ENCODE data around the gene ASIC1. TPM values are rescaled to one million over a fixed set of nuclear protein-coding genes. Genes with fewer than 3 reads are reported as not detected.
A peak's percentile ranks its signal among the peaks of the same experiment; 100 is the strongest.

ASIC1 gene
- total RNA-seq, 1 donor from 2014 or later = 8.1 TPM

- H3K4me1 ChIP-seq (ENCODE audit: insufficient read depth, low read length) = no peaks in the 10 kb centered on the region
- Mint-ChIP-seq H3K4me3 (ENCODE audit: unreplicated experiment) (peak overlapping the region; percentile 99), H3K27me3 (ENCODE audit: low read depth, unreplicated experiment) (no peaks in the 10 kb centered on the region), H3K4me1 (ENCODE audit: low read depth, unreplicated experiment) (no peaks in the 10 kb centered on the region), H3K9me3 (ENCODE audit: unreplicated experiment) (no peaks in the 10 kb centered on the region), H3K36me3 (ENCODE audit: low read depth, unreplicated experiment) (no peaks in the 10 kb centered on the region), H3K27ac (ENCODE audit: unreplicated experiment) (peak overlapping the region; percentile 91)
- no peaks in the 10 kb centered on the region for H4K20me1 ChIP-seq (ENCODE audit: insufficient read depth, low read length)
- H3K4me2 ChIP-seq (ENCODE audit: low read length) = peak overlapping the region; percentile 88
- peaks cover 55% of the 10 kb centered on the region for H3K79me2 ChIP-seq (ENCODE audit: insufficient read depth, low read length)
- peak overlapping the region; percentile 65 for H3K27ac ChIP-seq (ENCODE audit: low read depth, low read length)
- H3K36me3 ChIP-seq (ENCODE audit: insufficient read depth, low read length) = no peaks in the 10 kb centered on the region
- TF ChIP-seq EZH2 (IDR thresholded peaks at IDR 0.05; ENCODE audit: insufficient read depth, low read length) (no peak), CTCF (IDR thresholded peaks at IDR 0.05; ENCODE audit: insufficient read depth, low read depth, low read length) (no peak)
- H3K4me3 ChIP-seq (ENCODE audit: insufficient read depth, low read depth, low read length) = peak overlapping the region; percentile 80
- peak overlapping the region; percentile 85 for H2AFZ ChIP-seq (ENCODE audit: low read depth, low read length)
- no peaks in the 10 kb centered on the region for H3K27me3 ChIP-seq (ENCODE audit: insufficient read depth, low read length)
- H3K9me3 ChIP-seq (ENCODE audit: insufficient read depth, low read depth, low read length) = no peaks in the 10 kb centered on the region
- H3K9ac ChIP-seq (ENCODE audit: low read length) = peak overlapping the region; percentile 83
- FAIRE-seq (no peak), DNase-seq (ENCODE audit: low read depth) (no peak)
These were observed 32.6 kb upstream of the ASIC1 start for GRCh38 chr12:50024805-50025186.

- H3K9ac ChIP-seq (ENCODE audit: low read length) = peak within 1 kb of the TSS; percentile 83
- no peaks in the 10 kb centered on the region for H3K4me1 ChIP-seq (ENCODE audit: insufficient read depth, low read length)
- no peaks in the 10 kb centered on the region for H4K20me1 ChIP-seq (ENCODE audit: insufficient read depth, low read length)
- H3K4me1 Mint-ChIP-seq (ENCODE audit: low read depth, unreplicated experiment) = no peaks in the 10 kb centered on the region
- H3K4me2 ChIP-seq (ENCODE audit: low read length) = peak within 1 kb of the TSS; percentile 88
- no peaks in the 10 kb centered on the region for H3K36me3 ChIP-seq (ENCODE audit: insufficient read depth, low read length)
- H3K36me3 Mint-ChIP-seq (ENCODE audit: low read depth, unreplicated experiment) = no peaks in the 10 kb centered on the region
- H3K27ac Mint-ChIP-seq (ENCODE audit: unreplicated experiment) = peak within 1 kb of the TSS; percentile 91
- peak; percentile 91 for DNase-seq (ENCODE audit: low read depth)
- peak; percentile 88 for FAIRE-seq
- peak within 1 kb of the TSS; percentile 85 for H2AFZ ChIP-seq (ENCODE audit: low read depth, low read length)
- peak within 1 kb of the TSS; percentile 80 for H3K4me3 ChIP-seq (ENCODE audit: insufficient read depth, low read depth, low read length)
- H3K27me3 ChIP-seq (ENCODE audit: insufficient read depth, low read length) = no peaks in the 10 kb centered on the region
- no peaks in the 10 kb centered on the region for H3K9me3 ChIP-seq (ENCODE audit: insufficient read depth, low read depth, low read length)
- TF ChIP-seq CTCF (IDR thresholded peaks at IDR 0.05; ENCODE audit: insufficient read depth, low read depth, low read length) (no peak), EZH2 (IDR thresholded peaks at IDR 0.05; ENCODE audit: insufficient read depth, low read length) (no peak)
- H3K4me3 Mint-ChIP-seq (ENCODE audit: unreplicated experiment) = peak within 1 kb of the TSS; percentile 99
- H3K27me3 Mint-ChIP-seq (ENCODE audit: low read depth, unreplicated experiment) = no peaks in the 10 kb centered on the region
- peaks cover 49% of the 10 kb centered on the region for H3K79me2 ChIP-seq (ENCODE audit: insufficient read depth, low read length)
- no peaks in the 10 kb centered on the region for H3K9me3 Mint-ChIP-seq (ENCODE audit: unreplicated experiment)
- H3K27ac ChIP-seq (ENCODE audit: low read depth, low read length) = peak within 1 kb of the TSS; percentile 65
These were observed 32.0 kb upstream of the ASIC1 start, which contains the start of gene RACGAP1 for GRCh38 chr12:50025187-50026059. RACGAP1 (minus strand) TSS chr12:50025494; CDS start chr12:50016715, 8,779 bp downstream.

- no peaks in the 10 kb centered on the region for H3K27me3 ChIP-seq (ENCODE audit: insufficient read depth, low read length)
- H3K4me3 Mint-ChIP-seq (ENCODE audit: unreplicated experiment) = no peak overlapping the region
- H2AFZ ChIP-seq (ENCODE audit: low read depth, low read length) = no peak overlapping the region
These were observed 30.7 kb upstream of the ASIC1 start for GRCh38 chr12:50026691-50027090.

More at GRCh38 chr12:50026691-50027090, 30.7 kb upstream of the ASIC1 start:
- no peak for TF ChIP-seq EZH2 (IDR thresholded peaks at IDR 0.05; ENCODE audit: insufficient read depth, low read length)
- TF ChIP-seq CTCF (IDR thresholded peaks at IDR 0.05; ENCODE audit: insufficient read depth, low read depth, low read length) = no peak
- Histone ChIP-seq H3K4me3 (ENCODE audit: insufficient read depth, low read depth, low read length) (no peak overlapping the region), H3K79me2 (ENCODE audit: insufficient read depth, low read length) (peaks cover 36% of the 10 kb centered on the region), H3K9ac (ENCODE audit: low read length) (no peak overlapping the region), H3K9me3 (ENCODE audit: insufficient read depth, low read depth, low read length) (no peaks in the 10 kb centered on the region), H3K36me3 (ENCODE audit: insufficient read depth, low read length) (no peaks in the 10 kb centered on the region), H4K20me1 (ENCODE audit: insufficient read depth, low read length) (no peaks in the 10 kb centered on the region), H3K4me2 (ENCODE audit: low read length) (no peak overlapping the region), H3K4me1 (ENCODE audit: insufficient read depth, low read length) (no peaks in the 10 kb centered on the region), H3K27ac (ENCODE audit: low read depth, low read length) (no peak overlapping the region)
- no peaks in the 10 kb centered on the region for H3K36me3 Mint-ChIP-seq (ENCODE audit: low read depth, unreplicated experiment)
- H3K9me3 Mint-ChIP-seq (ENCODE audit: unreplicated experiment) = no peaks in the 10 kb centered on the region
- no peaks in the 10 kb centered on the region for H3K4me1 Mint-ChIP-seq (ENCODE audit: low read depth, unreplicated experiment)
- H3K27me3 Mint-ChIP-seq (ENCODE audit: low read depth, unreplicated experiment) = no peaks in the 10 kb centered on the region
- DNase-seq (ENCODE audit: low read depth) = no peak
- no peak for FAIRE-seq
- no peak overlapping the region for H3K27ac Mint-ChIP-seq (ENCODE audit: unreplicated experiment)
